Activated CD4-positive, alpha-beta T cell treated with anti-CD3 and anti-CD28 coated beads, Interleukin-2, amount 50 U/mL, for 16 hours (primary cell): ENCODE measurements around the gene ZNF732.
A peak's percentile ranks its signal among the peaks of the same experiment; 100 is the strongest.
"Not testable (repeated sequence)": the region's sequence is repeated elsewhere in the genome, so short reads cannot be mapped to it uniquely, and the experiment has no call there.

Experiments used
- DNase-seq: peaks from one replicate; pipeline ENCODE4 v3.0.0-alpha.2; 2020

ZNF732 gene

GRCh38 chr4:304969-305680 lies at the start of gene ZNF732:
Gene ZNF732, minus strand, starts transcription at chr4:305474. Its CDS starts 164 bp downstream, at chr4:305310.
- no peak for DNase-seq

- no peak for DNase-seq
Observed at GRCh38 chr4:340011-340410, 34.7 kb upstream of the ZNF732 start.

GRCh38 chr4:338759-339097 lies 33.5 kb upstream of the ZNF732 start:
- no peak for DNase-seq

- DNase-seq, result peak; percentile 37
Observed at GRCh38 chr4:337932-338758, 32.9 kb upstream of the ZNF732 start.

- DNase-seq, result peak; percentile 95
Observed at GRCh38 chr4:337143-337931, 32.1 kb upstream of the ZNF732 start, which contains the start of gene ZNF141. Gene ZNF141, plus strand, starts transcription at chr4:337814. Its CDS starts 170 bp downstream, at chr4:337984.

GRCh38 chr4:336893-337142 lies 31.5 kb upstream of the ZNF732 start:
- DNase-seq, result no peak

GRCh38 chr4:336099-336892 lies 31.0 kb upstream of the ZNF732 start:
- DNase-seq, result no peak

- no peak for DNase-seq
Observed at GRCh38 chr4:335515-335914, 30.2 kb upstream of the ZNF732 start.

GRCh38 chr4:328729-329128 lies 23.5 kb upstream of the ZNF732 start:
- DNase-seq, result no peak

- DNase-seq, result no peak
Observed at GRCh38 chr4:314296-314903, 9.1 kb upstream of the ZNF732 start.

- DNase-seq, result no peak
Observed at GRCh38 chr4:309807-310206, 4.5 kb upstream of the ZNF732 start.

GRCh38 chr4:306551-306961 lies 1.3 kb upstream of the ZNF732 start:
- DNase-seq, result no peak

GRCh38 chr4:304516-304915 lies 758 bp downstream of the ZNF732 start:
- not testable (repeated sequence) for DNase-seq

GRCh38 chr4:302381-302780 lies 2.9 kb downstream of the ZNF732 start:
- no peak for DNase-seq

- no peak for DNase-seq
Observed at GRCh38 chr4:294732-295131, 10.5 kb downstream of the ZNF732 start.

- no peak for DNase-seq
Observed at GRCh38 chr4:288891-289290, 16.4 kb downstream of the ZNF732 start.

GRCh38 chr4:273309-274017 lies 31.8 kb downstream of the ZNF732 start:
- DNase-seq, result no peak

GRCh38 chr4:271492-272103 lies 33.7 kb downstream of the ZNF732 start:
- no peak for DNase-seq

GRCh38 chr4:259240-259639 lies 46.0 kb downstream of the ZNF732 start:
- not testable (repeated sequence) for DNase-seq

GRCh38 chr4:256492-256891 lies 48.8 kb downstream of the ZNF732 start:
- DNase-seq, result no peak
